GM11168 (cell line): ENCODE data around the gene ABTB2.
"Not testable (repeated sequence)": the region's sequence is repeated elsewhere in the genome, so short reads cannot be mapped to it uniquely, and the experiment has no call there.

Source experiments
- in situ Hi-C: fragments of 300-500 bp; cut with MboI; formaldehyde crosslinking; loops from one replicate; pipeline ENCODE4 v1.12.0; 2022; ENCODE audit warnings: low sequenced_read_pairs; ENCODE audit not compliant: unreplicated experiment

Gene ABTB2

GRCh38 chr11:34224434-34224966 is 133.3 kb downstream of the ABTB2 start:
- in situ Hi-C loops, result no loop called here

DNA sequence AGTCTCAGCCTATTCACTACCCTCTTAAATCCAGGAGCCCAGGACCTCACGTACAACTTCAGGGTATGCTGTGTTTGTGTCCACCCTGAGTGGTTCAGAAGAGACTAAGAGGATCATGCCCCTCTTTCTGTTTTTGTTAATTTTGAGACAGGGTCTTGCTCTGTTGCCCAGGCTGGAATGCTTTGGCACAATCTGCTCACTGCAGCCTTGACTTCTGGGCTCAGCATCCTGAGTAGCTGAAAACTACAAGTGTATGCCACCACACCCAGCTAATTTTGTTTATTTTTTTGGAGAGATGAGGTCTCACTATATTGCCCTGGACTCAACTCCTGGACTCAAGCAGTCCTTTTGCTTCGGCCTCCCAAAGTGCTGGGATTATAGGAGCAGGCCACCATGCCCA is 133.9 kb downstream of the ABTB2 start:
- in situ Hi-C loops, result no loop called here

GRCh38 chr11:34223021-34223813 is 134.6 kb downstream of the ABTB2 start:
- in situ Hi-C loops, result no loop called here

GRCh38 chr11:34222030-34222429 is 135.8 kb downstream of the ABTB2 start:
- in situ Hi-C loops, result no loop called here

- in situ Hi-C loops, result no loop called here
Measured at GRCh38 chr11:34219941-34220370, 137.9 kb downstream of the ABTB2 start.

GRCh38 chr11:34219279-34219678 is 138.5 kb downstream of the ABTB2 start:
- in situ Hi-C loops, result no loop called here

- in situ Hi-C loops, result not testable (repeated sequence)
Measured at GRCh38 chr11:34218756-34219155, 139.1 kb downstream of the ABTB2 start.

- in situ Hi-C loops, result no loop called here
Measured at GRCh38 chr11:34218067-34218466, 139.7 kb downstream of the ABTB2 start.

GRCh38 chr11:34216706-34217105 is 141.1 kb downstream of the ABTB2 start:
- in situ Hi-C loops, result no loop called here

- in situ Hi-C loops, result no loop called here
Measured at GRCh38 chr11:34215806-34216453, 141.9 kb downstream of the ABTB2 start.

- in situ Hi-C loops, result no loop called here
Measured at GRCh38 chr11:34214961-34215805, 142.6 kb downstream of the ABTB2 start.

- in situ Hi-C loops, result no loop called here
Measured at GRCh38 chr11:34213366-34213765, 144.4 kb downstream of the ABTB2 start.

GRCh38 chr11:34212566-34212965 is 145.2 kb downstream of the ABTB2 start:
- in situ Hi-C loops, result no loop called here

DNA sequence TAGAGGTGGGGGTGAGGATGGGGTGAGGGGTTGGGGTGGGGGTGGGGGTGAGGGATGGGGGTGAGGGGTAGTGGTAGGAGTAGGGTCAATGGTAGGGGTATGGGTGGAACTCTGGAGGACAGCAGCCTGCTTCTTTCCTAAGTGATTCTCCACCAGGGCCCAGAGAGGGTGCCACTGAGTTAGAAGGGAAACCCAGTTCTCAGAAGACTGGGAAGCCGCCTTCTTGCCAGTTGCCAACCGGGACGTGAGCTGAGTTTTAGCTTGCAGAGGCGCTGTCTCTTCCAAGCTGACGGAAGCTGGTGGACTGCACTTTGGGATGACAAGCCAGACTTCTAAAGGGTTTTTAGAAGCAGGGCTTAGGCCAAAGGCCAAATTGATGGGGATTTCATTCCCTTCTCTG is 148.0 kb downstream of the ABTB2 start:
- in situ Hi-C loops, result no loop called here

GRCh38 chr11:34208266-34209135 is 149.3 kb downstream of the ABTB2 start:
- in situ Hi-C loops, result no loop called here

- in situ Hi-C loops, result no loop called here
Measured at GRCh38 chr11:34207487-34208180, 150.2 kb downstream of the ABTB2 start.

- in situ Hi-C loops, result no loop called here
Measured at GRCh38 chr11:34206407-34207300, 151.2 kb downstream of the ABTB2 start.
